ENCODE results near the gene LRFN2.

The LRFN2 gene

GRCh38 chr6:40541556-40542174, 45.5 kb downstream of the LRFN2 start:
- DNase-seq = no peak

- no peak for DNase-seq
Measured at GRCh38 chr6:40540790-40541189, 46.4 kb downstream of the LRFN2 start.

GRCh38 chr6:40539853-40540252, 47.3 kb downstream of the LRFN2 start:
- DNase-seq = no peak

- DNase-seq = no peak
Measured at GRCh38 chr6:40538556-40538955, 48.6 kb downstream of the LRFN2 start.

- no peak for DNase-seq
Measured at GRCh38 chr6:40537446-40537845, 49.7 kb downstream of the LRFN2 start.

GRCh38 chr6:40536442-40536841, 50.7 kb downstream of the LRFN2 start:
- DNase-seq = no peak

GRCh38 chr6:40535819-40536380, 51.3 kb downstream of the LRFN2 start:
- no peak for DNase-seq

- no peak for DNase-seq
Measured at GRCh38 chr6:40535110-40535818, 51.9 kb downstream of the LRFN2 start.

- no peak for DNase-seq
Measured at GRCh38 chr6:40532349-40533000, 54.7 kb downstream of the LRFN2 start.

GRCh38 chr6:40529919-40530318, 57.2 kb downstream of the LRFN2 start:
- no peak for DNase-seq

- DNase-seq = no peak
Measured at GRCh38 chr6:40529040-40529439, 58.1 kb downstream of the LRFN2 start.

GRCh38 chr6:40528051-40528450, 59.1 kb downstream of the LRFN2 start:
- DNase-seq = no peak

- DNase-seq = no peak
Measured at GRCh38 chr6:40526036-40526435, 61.1 kb downstream of the LRFN2 start.

- DNase-seq = no peak
Measured at GRCh38 chr6:40524797-40525585, 62.2 kb downstream of the LRFN2 start.

- no peak for DNase-seq
Measured at GRCh38 chr6:40523505-40524172, 63.5 kb downstream of the LRFN2 start.

GRCh38 chr6:40521496-40521895, 65.7 kb downstream of the LRFN2 start:
- DNase-seq = no peak

- no peak for DNase-seq
Measured at GRCh38 chr6:40520678-40521077, 66.5 kb downstream of the LRFN2 start.

GRCh38 chr6:40520084-40520483, 67.1 kb downstream of the LRFN2 start:
- DNase-seq = no peak

GRCh38 chr6:40517654-40518053, 69.5 kb downstream of the LRFN2 start:
- DNase-seq = no peak

GRCh38 chr6:40516429-40516828, 70.7 kb downstream of the LRFN2 start:
- no peak for DNase-seq

GRCh38 chr6:40512340-40512739, 74.8 kb downstream of the LRFN2 start:
- DNase-seq = no peak

GRCh38 chr6:40511884-40512283, 75.3 kb downstream of the LRFN2 start:
- DNase-seq = no peak

GRCh38 chr6:40510442-40510841, 76.7 kb downstream of the LRFN2 start:
- no peak for DNase-seq

All from stimulated activated CD4-positive, alpha-beta T cell treated with anti-CD3 and anti-CD28 coated beads, Interleukin-15, amount 100 ng/mL, for 24 hours (primary cell).